Fibroblast of skin of left quadriceps (primary cell): ENCODE results near the gene SDC3.

Source experiments
- DNase-seq, 2 experiments: peaks; one replicate each; pipeline ENCODE4 v3.0.0-alpha.2; 2013; ENCODE audit warnings: low read depth in 2 of 2

The SDC3 gene

GRCh38 chr1:30848130-30848529 lies 60.4 kb downstream of the SDC3 start:
- no peak for DNase-seq

DNA sequence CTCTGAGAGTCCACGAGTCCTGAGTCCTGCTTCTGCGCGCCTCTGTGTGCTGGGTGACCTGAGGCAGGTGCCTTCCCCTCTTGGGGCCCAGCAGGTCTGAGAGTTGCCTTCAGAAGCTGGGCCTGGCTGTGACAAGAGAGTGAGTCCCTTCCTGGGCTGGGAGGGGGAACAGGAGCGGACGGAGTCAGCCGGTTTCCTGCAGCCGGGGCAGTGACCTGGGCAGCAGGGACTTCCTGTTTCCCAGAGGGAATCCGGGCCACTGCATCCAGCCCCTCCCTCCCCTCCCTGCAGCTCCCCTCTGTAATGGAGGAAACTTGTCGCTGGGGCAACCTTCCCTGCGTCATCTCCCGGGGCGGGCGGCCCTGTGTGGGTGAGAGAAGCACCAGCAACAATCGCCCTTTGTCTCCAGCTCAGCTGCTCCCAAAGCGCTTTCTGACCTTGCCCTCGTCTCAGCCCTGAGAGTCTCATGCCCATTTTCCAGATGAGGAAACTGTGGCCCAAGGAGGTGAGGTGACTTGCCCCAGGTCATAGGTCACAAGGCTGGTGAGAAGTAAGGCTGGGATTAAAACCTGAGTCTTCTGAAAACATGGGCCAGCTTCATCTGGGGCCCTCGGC lies 61.1 kb downstream of the SDC3 start:
- DNase-seq: no peak

GRCh38 chr1:30846587-30846986 lies 62.0 kb downstream of the SDC3 start:
- DNase-seq: no peak

DNA sequence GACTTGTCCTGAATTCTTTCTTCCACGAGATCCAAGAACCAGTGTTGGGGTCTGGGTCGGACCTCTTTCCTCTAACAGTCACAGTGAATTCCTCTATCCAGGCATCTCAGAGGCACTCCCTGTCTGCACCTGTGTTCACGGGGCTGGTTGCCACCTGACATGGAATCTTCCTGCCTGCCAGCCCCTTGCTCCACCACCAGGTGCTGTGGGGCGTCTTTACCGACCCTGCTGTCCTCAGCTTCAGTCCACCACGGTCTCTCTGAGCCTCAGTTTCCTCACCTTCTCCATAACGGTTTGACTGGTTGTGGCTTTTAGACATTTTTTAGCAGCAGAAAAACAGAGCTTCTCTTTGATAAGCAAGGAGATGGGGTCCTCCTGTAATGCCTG lies 62.7 kb downstream of the SDC3 start:
- DNase-seq: no peak

DNA sequence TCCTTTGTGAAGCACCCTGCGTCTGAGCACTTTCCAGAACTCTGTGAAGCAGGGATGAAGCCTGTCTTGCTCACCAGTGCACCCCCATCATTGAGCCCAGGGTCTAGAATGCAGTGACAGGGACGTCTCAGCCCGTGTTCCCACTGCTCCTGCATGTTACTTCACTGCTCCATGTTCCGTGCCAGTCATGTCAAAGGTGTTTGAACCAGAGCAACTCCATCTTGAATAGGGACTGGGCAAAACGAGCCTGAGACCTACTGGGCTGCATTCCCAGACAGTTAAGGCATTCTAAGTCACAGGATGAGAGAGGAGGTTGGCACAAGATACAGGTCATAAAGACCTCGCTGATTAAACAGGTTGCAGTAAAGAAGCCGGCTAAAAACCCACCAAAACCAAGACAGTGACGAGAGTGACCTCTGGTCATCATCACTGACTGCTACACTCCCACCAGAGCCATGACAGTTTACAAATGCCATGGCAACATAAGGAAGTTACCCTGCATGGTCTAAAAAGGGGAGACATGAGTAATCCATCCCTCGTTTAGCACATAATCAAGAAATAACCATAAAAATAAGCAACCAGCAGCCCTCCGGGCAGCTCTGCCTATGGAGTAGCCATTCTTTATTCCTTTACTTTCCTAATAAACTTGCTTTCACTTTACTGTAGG lies 63.2 kb downstream of the SDC3 start:
- DNase-seq: no peak

DNA sequence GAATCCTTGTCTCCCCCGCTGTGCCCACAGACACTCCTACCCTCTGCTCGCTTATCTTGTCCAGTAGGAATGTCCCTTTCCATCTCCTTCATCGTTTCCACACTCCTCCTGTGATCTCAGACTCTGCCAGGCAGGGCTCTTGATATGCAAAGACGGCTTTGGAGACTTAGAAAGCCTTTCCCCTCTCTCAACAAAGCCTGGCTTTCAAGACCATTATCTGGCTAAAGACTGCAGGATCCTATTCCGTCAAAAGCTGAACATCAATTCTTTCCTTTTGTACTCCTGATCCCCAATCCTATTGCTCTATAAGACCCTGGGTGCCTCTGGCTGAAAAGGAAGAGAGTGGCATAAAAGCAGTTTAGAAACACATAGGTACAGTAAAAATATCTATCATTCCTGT lies 63.9 kb downstream of the SDC3 start:
- no peak for DNase-seq

- DNase-seq: peak in 1 of 2 experiments; percentile 29
Measured at GRCh38 chr1:30842697-30843354, 65.7 kb downstream of the SDC3 start.

DNA sequence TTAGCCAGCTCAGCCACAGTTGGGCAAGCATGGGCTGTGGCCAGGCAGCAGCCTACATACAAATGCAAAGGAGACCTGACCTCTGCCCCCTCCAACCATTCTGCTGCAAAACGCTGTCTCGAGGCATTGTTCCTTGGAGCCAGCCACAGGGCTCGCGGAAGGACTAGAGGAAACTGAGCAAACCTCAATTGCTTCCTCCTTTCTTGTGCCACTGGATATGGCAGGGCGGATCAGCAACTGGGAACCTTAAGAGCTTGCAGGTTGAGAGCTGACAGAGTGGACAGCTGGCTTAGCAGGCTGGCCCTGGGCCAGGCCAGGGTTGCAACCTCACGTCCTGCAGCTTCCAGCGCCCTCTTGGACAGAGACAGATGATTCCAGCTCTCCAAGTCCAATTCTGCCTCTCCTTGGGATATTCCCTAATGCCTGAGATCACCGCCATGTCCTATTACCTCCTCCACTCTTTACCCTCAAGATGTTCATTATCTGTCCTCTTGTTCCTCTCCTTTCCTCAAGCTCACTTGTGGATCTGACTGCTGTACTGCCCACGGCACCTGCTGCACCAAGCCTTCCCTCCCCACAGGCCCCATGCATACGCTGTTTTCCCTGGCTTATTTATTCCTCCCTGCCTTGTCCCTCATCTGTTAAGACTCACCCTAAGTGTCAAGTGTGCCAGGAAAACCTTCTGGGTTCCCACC lies 67.5 kb downstream of the SDC3 start:
- DNase-seq: no peak

DNA sequence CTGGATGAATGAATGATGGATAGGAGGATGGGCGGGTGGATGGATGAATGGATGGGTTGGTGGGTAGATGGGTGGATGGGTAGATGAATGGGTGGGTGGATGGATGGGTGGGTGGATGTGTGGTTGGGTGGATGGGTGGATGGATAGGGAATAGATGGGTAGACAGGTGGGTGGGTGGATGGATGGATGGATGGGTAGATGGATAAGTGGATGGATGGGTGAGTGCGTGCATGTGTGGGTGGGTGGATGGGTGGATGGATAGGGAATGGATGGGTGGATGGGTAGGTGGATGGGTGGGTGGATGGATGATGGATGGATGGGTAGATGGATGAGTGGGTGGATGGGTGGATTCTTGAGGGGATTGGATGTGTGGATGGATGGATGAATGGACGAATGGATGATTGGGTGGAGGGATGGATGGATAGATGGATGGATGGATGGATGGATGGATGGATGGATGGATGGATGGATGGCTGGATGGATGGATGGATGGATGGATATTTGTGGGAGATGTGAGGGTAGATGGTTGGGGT lies 68.7 kb downstream of the SDC3 start:
- DNase-seq: no peak

DNA sequence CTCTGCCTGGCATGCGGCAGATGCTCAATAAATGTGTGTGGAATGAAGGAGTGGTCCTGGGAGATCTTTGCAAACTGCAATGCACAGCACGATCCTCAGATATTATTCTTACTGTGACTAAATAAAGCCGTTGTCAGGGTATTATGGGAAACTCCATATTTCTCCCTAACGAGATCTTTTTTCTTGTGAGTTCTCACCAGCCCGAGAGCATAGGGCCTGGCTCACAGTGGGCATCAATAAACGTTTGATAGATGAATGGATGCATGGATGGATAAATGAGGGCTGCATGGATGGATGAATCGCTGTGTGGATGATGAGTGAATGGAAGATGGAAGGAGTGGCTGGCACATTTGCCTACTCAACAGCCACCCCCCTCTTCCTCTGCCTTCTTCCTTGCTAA lies 69.6 kb downstream of the SDC3 start:
- DNase-seq: no peak

DNA sequence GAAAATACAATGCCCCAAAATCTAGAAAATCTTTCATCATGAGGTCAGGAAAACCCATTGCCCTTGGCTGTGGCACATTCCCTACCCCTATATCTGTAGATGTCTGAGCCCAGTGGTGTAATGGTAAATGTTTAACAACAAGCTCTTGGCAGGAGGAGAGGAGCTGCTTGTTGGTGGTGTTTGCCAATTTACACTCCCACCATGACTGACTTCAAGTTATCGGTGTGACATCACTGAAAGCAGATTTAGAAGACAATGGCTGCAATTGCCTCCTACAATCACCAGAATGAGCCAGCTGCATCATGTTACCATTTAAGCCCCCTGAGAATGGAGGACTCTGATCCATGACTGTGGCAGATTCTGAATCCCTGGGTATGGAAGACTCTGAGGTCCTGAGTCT lies 70.9 kb downstream of the SDC3 start:
- DNase-seq: no peak

GRCh38 chr1:30834253-30834652 lies 74.3 kb downstream of the SDC3 start:
- no peak for DNase-seq

DNA sequence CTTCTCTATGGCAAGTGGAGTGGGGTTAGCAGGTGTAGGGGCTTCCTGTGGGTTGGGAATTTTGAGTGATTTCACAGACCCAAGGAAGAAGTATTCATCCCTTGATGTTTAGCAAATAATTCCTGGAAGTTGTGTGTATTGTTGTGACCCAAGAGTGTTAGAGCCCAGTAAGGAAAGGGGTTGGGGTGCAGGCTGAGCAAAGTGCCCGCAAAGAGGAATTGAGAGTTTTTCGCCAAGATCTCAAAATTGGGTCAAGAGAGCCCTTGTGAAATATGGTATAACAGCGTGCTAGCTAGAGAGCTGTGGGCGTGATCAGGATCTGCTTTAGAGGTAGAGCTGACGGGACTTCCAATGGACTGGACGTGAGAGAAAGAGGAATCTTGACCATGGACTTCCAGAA lies 78.0 kb downstream of the SDC3 start:
- no peak for DNase-seq

DNA sequence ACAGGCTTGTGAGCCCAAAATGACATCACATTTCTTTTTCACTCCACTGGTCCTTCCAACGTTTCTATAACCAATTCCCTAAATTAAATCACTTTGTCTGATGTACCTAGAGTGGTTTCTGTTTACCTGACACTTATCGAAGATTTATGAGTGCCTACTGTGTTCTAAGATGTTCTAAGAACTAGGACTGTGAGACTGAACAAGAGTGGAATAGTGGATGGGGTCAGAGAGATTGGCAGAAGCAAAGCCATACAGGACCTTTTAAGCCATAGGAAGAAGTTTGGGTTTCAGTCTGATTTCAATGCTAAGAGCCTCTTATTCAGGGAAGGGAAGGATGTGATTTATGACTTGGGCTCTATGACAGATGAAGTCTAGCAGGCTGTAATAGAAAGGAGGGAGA lies 78.7 kb downstream of the SDC3 start:
- DNase-seq: no peak

- DNase-seq: no peak
Measured at GRCh38 chr1:30824736-30825429, 83.7 kb downstream of the SDC3 start.

DNA sequence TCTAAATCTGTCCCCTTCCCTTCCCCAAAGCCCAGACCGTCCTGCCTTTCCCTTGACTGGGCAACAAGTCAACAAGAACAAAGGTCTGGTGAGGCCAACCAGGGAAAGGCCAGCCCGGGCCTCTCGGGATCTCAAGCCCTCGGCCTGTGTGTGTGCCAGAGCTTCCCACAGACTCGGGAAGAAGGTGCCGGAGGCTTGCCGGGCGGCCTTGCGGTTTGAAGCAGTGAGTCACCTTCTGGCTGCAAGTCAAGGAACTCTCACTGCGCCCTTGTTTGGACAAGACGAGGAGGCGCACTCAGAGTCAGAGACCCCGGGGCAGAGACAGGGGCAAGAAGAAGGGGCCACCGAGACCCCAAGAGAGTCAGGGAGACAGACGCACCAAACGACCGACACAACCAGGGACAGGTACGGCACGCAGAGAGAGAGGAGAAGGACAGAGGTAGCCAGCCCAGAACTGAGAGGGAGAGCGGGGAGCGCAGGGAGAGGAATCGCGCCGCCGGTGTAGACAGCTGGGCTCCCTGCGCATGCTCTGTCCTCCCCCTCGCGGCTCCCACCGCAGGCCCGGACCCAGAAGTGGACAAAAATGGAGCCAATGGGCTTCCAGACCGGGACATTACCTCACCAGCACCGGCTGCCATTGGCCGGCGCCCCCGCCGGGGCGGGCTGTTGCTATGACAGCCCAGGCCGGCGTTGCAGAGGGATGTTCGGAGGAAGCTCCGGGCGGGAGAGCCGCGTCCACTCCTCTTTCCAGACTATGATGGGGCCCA lies 84.4 kb downstream of the SDC3 start:
- DNase-seq: peak; percentile 97

GRCh38 chr1:30823627-30823968 lies 85.0 kb downstream of the SDC3 start:
- DNase-seq: no peak

GRCh38 chr1:30822966-30823581 lies 85.5 kb downstream of the SDC3 start:
- DNase-seq: no peak

DNA sequence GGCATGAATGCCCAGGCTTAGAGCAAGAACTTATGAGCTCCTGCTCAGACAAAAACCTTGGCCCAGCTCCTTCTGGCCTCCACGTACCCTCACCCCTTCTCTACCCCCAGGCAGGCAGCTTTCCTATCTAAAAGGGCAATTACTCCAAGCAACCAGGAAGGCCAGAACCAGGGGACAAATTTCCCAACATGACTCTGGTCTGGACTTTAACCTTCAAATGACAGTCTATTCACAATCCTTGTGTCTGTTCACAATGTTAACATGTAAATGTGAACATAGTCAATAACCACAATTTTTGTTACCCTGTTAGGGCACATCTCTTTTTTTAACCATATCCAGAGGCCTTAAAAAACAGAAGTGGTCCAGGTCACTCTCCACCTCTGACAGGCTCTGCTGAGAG lies 86.6 kb downstream of the SDC3 start:
- no peak for DNase-seq

DNA sequence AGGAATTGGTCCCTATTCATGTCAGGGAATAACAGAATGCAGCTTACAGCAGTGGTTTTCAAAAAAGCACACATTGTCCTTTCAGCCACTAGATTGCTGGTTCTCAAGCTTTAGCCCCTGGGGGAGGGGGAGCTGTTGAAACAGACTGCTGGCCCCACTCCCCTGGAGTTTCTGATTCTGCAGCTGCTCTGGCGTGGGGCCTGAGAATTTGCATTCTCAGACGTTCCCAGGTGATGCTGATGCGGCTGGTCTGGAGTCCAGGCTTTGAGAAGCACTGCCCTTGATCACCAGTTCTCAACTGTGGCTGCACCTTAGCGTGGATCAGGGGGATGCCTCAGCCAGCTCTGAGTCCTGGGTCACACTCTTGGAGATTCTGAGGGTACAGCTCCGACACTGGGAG lies 88.3 kb downstream of the SDC3 start:
- DNase-seq: no peak
